ENCODE results near the gene ATP8A2.
"Not testable (repeated sequence)": the region's sequence is repeated elsewhere in the genome, so short reads cannot be mapped to it uniquely, and the experiment has no call there.

ATP8A2 gene

DNA sequence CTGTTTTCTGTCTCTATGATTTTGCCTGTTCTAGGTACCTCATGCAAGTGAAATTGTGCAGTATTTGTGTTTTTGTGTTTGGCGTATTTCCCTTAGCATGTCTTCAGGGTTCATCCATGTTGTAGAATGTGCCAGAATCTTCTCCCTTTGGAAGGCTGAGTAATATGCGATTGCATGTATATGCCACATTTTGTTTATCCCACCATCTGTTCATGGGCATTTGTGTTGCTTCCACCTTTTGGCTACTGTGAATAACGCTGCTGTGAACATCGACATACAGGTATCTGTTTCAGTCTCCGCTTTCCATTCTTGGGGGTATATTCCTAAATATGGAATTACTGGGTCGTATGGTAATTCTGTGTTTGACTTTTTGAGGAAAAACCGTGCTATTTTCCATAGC lies 190.0 kb downstream of the ATP8A2 start:
- Histone ChIP-seq H3K27ac (no peak overlapping the region), H3K4me3 (no peak overlapping the region)
- TF ChIP-seq, protein P1, sequence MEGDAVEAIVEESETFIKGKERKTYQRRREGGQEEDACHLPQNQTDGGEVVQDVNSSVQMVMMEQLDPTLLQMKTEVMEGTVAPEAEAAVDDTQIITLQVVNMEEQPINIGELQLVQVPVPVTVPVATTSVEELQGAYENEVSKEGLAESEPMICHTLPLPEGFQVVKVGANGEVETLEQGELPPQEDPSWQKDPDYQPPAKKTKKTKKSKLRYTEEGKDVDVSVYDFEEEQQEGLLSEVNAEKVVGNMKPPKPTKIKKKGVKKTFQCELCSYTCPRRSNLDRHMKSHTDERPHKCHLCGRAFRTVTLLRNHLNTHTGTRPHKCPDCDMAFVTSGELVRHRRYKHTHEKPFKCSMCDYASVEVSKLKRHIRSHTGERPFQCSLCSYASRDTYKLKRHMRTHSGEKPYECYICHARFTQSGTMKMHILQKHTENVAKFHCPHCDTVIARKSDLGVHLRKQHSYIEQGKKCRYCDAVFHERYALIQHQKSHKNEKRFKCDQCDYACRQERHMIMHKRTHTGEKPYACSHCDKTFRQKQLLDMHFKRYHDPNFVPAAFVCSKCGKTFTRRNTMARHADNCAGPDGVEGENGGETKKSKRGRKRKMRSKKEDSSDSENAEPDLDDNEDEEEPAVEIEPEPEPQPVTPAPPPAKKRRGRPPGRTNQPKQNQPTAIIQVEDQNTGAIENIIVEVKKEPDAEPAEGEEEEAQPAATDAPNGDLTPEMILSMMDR (IDR thresholded peaks at IDR 0.05) = no peak
- DNase-seq (ENCODE audit: low spot score) = no peak

DNA sequence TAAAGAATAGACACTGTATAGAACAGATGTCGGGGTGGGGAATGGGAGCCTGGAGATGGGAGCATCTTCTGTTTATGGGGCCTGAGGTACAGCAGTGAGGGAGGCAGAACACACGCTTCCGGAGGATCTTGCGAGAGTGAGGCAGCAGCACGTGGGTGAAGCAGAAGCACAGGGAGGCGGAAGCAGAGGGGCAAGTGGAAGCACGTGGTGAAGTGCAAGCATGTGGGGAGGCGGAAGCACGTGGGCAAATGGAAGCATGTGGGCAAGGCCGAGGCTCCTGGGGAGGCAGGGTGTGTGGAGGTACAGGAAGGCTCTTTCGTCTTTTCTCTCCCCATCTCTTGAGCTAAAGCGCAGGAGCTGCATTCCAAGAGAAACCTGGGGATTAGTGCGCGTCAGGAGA lies 198.4 kb downstream of the ATP8A2 start:
- no peak for DNase-seq (ENCODE audit: low spot score)
- Histone ChIP-seq H3K4me3 (no peak overlapping the region), H3K27ac (no peak overlapping the region)
- TF ChIP-seq, protein P1 (IDR thresholded peaks at IDR 0.05) = no peak

DNA sequence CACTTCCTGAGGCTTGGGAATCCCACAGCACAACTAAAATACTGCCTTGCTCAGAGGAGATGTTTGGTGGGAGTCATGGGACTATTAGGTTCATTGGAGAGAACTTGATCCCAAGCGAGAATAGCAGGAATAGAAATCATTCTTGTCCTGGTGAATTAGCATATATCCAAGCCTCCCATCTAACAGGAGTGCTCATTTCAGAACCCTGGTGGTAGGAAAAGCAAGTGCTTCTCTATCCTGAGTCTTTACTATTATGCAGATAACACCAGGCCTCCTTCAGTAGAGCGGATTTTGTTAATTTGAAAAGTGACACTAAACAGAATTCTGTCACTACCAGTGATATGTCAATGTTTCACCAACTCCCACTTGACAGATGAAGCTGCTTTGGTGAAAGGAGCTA lies 199.5 kb downstream of the ATP8A2 start:
- Histone ChIP-seq H3K27ac (no peak overlapping the region), H3K4me3 (no peak overlapping the region)
- TF ChIP-seq, protein P1 (IDR thresholded peaks at IDR 0.05) = no peak
- DNase-seq (ENCODE audit: low spot score) = no peak

DNA sequence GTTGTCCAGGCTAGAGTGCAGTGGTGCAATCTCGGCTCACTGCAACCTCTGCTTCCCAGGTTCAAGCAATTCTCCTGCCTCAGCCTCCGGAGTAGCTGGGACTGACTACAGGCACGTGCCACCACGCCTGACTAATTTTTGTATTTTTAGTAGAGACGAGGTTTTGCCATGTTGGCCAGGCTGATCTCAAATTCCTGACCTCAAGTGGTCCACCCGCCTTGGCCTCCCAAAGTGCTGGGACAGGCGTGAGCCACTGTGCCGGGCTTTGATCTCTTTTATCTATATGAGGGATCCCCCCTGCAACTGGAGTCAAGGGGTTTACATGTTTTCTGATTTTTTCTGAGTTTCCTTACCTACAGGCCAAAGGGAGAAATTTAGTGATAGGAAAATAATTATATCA lies 200.4 kb downstream of the ATP8A2 start:
- H3K4me3 ChIP-seq; H3K27ac ChIP-seq; DNase-seq (ENCODE audit: low spot score): not testable (repeated sequence)

DNA sequence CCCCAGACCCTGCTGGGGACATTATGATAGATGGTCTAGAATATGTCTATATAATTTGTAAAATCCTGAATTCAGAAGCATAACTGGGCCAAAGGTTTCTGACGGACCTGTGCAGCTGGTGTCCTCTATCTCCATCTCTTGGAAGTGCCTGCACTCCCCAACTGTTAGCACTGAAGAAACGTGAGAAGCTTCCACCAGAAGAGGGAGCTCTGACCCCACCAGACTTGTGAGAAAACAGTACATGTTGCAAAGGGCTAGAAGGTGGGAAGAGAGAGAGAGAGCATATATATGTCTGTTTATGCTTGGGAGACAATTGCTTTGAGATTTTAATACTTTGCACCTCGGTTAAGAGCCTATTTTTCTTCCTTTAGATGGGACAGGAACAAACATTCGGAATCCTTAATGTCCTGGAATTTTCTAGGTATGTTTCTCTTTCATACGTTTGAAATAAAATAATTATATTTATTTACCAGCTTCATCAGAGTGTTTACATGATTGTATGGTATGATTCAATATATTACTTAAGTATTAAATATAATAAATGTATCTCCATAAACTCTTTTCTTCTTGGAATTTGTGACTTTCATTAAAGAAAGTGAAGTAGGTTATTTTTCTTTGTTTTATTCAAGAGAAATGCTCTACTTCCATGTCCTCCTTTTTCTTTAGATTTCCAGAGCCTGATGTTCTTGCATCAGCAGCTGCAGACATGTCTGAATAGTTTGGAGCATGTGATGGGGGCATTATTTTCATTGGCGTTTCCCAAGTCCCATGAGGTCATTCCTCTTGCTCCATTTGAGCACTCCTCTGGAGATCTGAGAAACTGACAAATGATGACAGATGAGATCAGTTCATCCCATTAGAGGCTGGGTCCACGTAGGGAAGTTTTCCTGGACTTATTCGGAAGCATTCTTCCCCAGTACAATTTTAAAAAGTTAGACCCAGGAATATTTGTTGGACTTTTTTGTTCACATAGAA lies 202.9 kb downstream of the ATP8A2 start:
- TF ChIP-seq, protein P1 (IDR thresholded peaks at IDR 0.05) = peak; percentile 61
- Histone ChIP-seq H3K4me3 (no peak overlapping the region), H3K27ac (no peak overlapping the region)
- no peak for DNase-seq (ENCODE audit: low spot score)

DNA sequence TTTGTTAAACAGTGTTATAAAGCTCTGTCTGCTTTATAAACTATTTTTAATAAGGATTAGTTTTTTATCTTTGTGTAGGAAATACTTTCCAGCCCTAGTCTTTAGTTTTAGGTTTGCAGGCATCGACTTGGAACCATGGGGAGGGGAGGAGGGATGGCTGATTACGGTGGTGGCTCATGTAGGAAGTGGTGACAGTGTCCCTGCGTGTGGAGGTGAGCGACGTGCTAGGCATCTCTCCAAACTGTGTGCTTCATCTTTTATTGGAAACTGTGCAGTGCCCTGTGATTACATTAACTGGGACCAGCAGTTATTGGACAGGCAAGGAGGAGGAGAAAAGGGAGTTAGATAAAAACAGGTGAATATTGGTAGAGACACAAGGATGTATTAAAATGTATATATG lies 203.8 kb downstream of the ATP8A2 start:
- no peak overlapping the region for H3K27ac ChIP-seq
- no peak for DNase-seq (ENCODE audit: low spot score)
- H3K4me3 ChIP-seq = no peak overlapping the region
- TF ChIP-seq, protein P1 (IDR thresholded peaks at IDR 0.05) = no peak

DNA sequence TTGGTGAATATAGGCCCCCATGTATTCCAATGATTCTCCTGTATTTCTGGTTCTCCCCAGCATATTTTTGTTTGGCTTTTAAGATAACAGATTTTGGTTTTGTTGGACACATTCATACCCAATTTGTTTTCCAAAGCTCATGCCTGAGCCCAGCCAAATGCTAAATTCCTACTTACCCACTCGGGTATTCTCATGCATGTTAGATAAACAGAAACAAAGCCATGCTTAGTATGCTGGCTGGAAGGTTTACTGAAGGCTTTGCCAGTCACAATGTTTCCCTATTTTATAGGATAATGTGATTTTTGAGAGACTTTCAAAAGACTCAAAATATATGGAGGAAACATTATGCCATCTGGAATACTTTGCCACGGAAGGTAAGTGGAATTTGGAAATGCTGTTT lies 206.8 kb downstream of the ATP8A2 start:
- no peak overlapping the region for H3K4me3 ChIP-seq
- TF ChIP-seq, protein P1 (IDR thresholded peaks at IDR 0.05) = no peak
- DNase-seq (ENCODE audit: low spot score) = no peak
- no peak overlapping the region for H3K27ac ChIP-seq

Data from coronary artery (tissue), 2 donors.